ENCODE results near the gene ALX4. TPM values are rescaled to one million over a fixed set of nuclear protein-coding genes. Genes with fewer than 3 reads are reported as not detected.

The ALX4 gene
- total RNA-seq, 4 donors from 2014 or later, result under 0.01 to 0.17 TPM; not detected in 2

GRCh38 chr11:44335919-44336318 lies 26.0 kb upstream of the ALX4 start:
- TF ChIP-seq CTCF (IDR thresholded peaks at IDR 0.05; ENCODE audit: low read depth), result no peak

GRCh38 chr11:44335052-44335760 lies 25.3 kb upstream of the ALX4 start:
- no peak for TF ChIP-seq CTCF (IDR thresholded peaks at IDR 0.05; ENCODE audit: low read depth)

DNA sequence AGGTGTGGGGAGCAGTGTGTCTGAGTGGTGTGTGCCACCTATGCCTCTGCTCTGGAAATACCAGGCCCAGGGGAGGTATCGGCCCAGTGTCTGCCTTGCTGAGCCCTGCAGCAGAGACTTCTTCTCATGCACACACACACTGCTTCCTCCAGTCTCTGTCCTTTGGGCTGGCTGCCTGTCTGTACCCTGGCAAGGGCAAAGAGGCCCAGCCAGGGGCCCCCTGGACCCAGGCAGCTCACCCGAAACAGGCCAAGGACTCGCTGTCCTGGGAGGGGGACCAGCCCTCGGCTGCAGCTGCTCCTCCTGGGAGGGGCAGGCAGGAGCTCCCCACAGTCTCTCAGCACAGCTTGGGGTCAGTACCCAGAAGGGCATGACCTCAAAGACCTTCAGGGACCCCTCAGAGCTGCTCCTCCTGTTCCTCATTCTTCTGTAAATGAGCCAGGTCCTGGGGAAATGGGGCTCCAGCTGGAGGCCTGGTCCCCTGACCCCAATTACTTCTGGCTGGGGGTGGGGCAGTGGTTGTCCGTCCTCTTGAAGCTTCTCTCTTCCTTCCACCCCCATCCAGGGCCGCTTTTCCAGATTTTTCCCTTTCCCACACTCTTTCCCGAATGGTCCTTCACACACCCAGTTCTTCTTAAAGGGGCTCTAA lies 24.5 kb upstream of the ALX4 start:
- no peak for TF ChIP-seq CTCF (IDR thresholded peaks at IDR 0.05; ENCODE audit: low read depth)

DNA sequence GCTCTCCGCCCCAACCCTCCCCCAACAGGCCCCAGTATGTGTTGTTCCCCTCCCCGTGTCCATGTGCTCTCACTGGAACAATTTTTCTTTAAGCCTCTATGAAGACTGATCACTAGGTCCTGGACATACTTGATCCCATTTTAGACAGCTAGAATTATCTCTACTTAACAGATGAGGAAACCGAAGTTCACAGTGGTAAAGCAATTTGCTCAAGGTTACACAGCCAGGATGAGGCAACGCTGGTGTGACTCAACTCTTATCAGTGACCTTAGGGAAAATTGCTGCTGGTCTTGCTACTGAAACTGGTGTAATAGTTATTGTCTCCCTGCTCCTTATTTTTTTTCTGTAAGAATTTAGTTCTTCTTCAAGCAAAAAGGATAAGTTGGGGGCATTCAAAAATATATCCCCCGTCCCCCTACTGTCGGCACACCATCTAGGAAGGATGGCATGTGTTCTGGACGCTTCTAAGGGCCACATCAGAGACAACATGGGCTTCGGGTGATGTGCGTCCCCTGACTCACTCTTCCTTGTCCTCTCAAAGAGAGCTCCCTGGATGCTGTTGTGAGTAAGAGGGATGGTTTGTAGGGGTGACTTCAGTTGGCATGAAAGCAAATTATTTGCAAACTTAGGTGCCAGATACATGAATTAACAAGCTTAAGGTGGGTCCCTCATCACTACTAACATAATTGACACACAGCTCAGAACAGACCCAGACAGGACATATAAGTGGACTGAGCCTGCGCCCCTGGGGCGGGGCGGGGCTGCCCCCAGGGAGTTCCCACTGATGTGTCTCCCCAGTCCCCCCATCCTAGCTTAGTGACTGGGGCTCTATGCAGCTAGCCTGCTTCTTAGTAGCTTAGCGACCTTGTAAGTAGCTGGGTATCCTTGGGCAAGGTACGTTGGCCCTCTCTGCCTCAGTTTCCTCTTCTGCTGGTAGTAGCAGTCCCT lies 23.6 kb upstream of the ALX4 start:
- TF ChIP-seq CTCF (IDR thresholded peaks at IDR 0.05; ENCODE audit: low read depth), result no peak

- TF ChIP-seq CTCF (IDR thresholded peaks at IDR 0.05; ENCODE audit: low read depth), result no peak
These were observed 22.7 kb upstream of the ALX4 start for GRCh38 chr11:44332665-44333064.

DNA sequence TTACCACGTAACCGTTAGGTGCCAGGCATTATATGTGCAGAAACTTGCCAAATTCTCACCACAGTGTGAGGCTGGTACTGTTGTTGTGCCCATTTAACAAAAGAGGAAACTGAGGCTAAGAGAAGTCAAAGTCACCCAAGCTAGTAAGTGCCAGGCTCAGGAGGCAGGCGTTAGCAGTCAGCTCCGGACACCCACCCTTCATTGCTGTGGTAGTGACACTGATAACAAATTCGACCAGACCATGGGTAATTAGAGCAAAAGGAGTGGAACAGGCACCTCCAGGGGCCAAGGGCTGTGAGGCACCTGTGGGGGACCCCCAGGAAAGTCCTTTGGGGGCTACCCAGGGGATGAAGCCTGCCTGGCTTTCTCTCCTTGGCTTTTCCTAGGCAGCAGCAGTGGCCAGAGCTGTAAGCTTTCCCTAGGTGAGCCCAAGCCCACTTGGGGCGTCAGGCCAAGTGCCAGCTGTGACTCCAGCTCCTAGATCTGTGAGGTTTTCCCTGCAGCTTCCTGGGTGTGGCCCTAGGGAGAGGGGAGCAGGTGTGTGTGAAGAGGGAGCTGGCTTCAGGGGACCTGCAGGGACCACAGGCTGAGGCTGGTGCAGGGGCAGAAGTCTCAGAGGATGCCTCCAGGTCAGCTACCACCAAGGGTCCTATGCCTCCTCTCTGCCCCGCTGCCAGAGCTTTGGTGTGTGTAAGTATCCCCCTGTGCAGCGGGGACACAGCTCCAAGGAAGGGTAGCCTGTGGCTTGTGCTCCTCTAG lies 19.7 kb upstream of the ALX4 start:
- no peak for TF ChIP-seq CTCF (IDR thresholded peaks at IDR 0.05; ENCODE audit: low read depth)
